Measurements from ENCODE around the gene RNF150. TPM values are rescaled to one million over a fixed set of nuclear protein-coding genes. Genes with fewer than 3 reads are reported as not detected.

The RNF150 gene
- total RNA-seq, 1 donor from 2014 or later = 1.6 TPM

DNA sequence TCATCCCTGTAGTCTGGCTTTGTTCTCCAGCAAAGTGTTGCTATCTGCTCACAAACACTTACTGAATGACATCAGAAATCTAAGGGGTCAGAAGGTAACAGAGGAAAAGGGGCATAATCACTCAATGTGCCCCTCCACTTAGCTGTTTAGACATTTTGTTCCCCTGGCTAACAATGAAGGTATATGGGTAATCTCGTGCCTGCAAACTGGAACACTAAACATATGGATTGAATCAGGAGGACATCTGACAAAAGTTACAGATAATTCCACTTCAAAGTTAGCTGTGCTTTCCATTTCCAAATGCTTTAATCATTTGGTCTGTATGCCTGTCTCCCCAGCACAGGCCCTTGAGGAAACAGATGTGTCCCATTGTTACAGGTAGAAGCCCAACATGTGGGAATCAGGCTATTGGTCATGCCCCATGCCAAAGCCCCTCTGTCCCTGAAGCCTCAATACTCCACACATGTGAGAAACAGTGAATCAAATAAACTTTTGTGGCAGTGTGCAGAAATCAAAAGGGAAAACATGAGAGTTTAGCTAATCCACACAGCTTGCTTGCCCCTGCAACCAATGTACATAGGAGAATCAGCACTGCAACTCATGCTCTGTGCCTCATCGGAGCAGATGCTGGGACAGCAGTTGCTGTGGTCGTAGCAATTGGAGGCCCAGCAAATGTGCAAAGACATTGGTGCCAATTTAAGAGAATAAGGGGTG lies 111.7 kb downstream of the RNF150 start:
- no peak for ATAC-seq

DNA sequence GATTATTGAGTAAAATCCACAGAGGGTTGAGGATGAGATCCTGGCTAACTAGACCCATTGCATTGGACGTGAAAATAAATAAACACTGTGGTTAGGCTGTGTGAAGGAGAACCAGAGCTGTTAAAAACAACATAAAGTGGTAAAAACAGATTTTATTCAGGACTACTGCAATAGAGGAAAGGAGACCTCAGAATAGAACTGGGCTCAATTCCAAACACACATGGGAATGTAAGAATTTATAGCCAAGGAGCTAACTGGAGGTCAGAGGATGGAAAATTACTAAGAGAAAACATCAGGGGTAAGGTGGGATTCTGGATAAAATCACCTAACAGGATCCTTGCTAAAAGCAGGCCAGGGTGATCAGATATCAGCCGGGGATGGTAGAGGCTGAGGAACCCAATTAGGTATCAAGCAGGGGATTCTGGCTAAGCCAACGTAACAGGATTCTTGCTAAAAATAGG lies 112.4 kb downstream of the RNF150 start:
- no peak for ATAC-seq

DNA sequence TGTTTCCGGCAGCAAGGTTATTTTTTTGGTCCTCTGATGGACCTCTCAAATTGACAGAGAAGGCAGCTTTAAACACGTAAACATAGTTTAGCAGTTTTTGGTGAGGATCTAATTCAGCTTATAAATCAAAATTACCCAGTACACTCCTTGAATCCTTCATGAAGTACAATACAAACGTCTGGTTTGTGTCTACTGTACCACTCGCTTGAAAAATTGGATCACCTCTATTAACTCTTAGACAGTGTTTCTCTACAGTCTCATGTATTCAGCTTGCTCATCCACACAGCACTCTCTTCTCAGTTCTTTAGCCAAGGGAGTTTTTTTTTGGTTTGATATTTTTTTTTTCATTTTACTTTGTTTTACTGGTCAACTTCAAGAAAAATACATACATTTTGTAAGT lies 113.5 kb downstream of the RNF150 start:
- ATAC-seq = no peak

DNA sequence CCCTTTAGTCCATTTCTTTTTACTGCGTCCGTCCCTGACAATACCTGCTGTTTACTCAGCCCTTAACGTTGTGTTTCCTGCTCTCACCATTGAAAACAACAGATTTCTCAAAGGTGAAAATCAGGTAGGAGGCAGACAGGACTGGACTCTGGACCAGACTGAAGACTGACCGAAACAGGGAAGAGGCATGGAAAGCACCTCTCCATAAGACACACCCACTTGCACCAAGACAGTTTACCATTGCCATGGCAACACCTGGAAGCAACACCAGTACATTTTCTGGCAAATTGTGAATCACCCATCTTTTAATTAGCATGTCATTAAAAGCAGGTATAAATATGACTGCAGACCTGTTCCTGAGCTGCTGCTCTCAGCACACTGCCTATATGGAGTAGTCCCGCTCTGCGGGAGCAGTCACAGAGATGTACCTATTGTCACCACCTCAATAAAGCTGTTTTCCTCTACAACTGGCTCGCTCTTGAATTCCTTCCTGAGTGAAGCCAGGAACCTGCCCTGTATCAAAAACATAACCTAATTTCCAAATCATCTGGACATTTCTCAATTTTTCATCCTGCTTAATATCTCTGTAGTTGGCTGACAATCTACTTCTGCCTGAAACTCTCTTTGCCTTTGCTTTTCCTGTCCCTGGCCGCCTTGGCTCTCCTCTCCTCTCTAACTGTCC lies 117.0 kb downstream of the RNF150 start:
- ATAC-seq = no peak

DNA sequence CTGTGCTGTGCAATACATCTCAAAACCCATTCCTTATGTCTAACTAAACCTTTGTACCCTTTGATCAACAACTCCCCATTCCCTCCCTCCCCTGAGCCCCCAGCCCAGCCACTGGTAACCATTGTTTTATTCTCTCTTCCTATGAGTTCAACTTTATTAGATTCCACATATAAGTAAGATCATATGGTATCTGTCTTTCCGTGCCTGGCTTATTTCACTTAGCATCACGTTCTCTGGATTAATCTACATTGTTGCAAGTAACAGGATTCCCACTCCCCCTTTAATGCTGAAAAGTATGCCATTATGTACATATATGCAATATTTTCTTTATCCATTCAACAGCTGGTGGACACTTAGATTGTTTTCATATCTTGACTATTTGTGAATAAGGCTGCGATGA lies 119.4 kb downstream of the RNF150 start:
- ATAC-seq = no peak

DNA sequence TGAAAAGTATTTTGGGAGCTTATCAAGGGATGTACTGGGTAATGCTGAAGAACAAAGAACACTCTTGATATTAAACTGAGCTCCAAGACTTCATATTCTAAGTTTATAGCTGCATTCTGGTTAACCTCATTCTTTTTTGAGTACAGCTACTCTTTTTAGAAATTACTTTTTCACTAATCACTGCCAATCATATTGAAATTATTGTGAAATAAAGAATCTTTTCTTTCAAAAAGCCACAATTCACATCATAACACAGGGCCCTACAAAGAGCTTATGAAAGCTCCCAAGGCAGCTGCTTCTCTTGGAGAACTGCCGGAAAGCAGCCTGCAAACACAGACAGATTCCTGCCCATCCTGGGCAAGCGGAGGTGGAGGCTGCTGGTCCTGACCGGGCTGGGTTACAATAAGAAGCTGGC lies 121.4 kb downstream of the RNF150 start:
- no peak for ATAC-seq

DNA sequence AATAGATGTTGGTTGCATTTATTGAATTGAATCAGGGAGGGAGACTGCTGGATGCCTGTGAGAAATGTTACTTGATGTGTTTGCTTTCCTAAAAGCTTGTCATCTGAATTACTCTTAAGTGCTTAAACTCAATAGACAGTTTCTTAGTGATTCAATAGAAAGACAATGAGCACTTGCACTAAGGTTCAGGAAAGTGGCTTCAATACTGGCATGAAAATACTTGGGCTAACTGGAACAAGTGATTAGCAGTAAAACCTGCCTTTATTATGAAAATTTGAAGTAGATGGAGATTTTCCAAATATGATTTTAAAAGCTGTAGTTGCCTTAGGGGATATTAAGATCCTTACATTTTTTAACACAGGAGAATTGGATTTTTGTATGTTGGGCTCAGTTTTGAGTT lies 123.3 kb downstream of the RNF150 start:
- ATAC-seq = no peak

DNA sequence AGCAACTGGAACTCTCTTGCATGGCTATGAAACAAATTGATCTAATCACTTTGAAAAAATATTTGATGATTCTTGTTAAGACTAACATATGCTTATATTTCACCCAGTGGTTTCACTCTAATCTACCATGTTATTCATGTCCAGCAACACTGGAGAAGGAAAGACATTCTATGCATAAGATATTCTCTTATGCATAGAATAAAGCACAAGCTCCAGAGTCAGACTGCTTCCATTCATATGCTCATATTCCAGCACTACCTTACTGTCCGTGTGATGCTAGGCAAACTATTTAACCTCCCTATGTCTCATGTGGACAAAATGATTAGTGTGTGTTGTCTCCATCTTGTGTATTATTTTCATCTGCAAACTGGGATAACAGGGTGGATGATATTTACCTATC lies 124.1 kb downstream of the RNF150 start:
- no peak for ATAC-seq

DNA sequence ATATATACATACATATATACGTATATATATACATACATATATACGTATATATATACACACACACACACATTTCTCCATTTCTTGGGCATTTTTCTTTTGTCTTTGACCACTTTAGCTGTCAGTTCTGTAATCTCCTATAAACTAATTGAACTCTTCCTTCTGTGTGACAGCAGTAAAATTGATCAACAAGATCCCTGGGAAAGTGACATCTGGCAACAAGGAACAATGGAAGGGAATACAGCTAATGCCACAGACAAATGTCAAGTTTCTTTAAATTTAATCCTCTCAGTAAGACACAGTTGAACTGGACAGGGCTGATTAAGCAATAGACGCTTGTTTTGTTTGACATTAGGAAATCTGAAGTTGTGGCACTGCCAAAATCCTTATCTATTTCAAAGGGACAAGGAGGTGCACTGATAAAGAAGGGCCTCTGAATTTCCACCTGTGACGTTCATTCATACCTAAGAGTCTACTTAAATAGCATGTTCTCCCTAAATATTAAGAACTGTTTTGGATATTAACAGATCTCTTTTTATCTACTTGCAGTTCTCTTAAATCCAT lies 126.9 kb downstream of the RNF150 start:
- no peak for ATAC-seq

DNA sequence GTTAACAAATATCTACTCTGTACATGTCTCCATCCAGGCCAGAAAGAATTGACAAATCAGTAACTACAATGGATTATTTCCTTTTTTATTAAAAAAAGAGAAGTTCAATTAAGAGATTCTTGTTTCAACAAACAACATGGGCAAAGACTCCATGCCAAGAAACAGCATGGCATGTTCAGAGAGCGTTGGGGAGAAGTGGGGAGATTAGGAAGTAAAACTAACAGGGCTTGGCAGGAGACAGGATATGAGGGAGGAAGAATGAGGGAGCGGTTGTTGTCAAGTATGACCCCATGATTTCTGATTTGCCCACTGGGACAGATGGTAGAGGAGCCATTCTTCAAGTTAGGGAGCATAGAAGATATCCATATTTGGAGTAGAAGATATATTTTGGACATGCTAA lies 128.4 kb downstream of the RNF150 start:
- ATAC-seq = no peak

DNA sequence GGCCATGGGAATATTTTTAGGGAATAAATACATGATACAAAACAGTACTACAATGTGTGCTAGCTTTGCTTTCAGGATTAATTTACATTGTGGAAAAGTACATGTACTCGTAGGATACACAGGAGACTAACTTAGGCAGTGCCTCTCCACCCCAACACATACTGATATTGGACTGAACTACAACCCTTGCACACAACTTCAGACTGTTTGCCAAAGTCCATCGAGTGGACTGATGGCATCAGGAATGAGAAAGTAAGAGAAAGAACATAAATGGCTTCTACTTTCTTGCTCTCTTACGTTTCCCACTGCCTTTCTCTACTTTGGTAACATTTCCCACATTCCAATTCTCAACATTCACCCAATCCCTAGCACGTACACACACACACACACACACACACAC lies 130.1 kb downstream of the RNF150 start:
- ATAC-seq = no peak

DNA sequence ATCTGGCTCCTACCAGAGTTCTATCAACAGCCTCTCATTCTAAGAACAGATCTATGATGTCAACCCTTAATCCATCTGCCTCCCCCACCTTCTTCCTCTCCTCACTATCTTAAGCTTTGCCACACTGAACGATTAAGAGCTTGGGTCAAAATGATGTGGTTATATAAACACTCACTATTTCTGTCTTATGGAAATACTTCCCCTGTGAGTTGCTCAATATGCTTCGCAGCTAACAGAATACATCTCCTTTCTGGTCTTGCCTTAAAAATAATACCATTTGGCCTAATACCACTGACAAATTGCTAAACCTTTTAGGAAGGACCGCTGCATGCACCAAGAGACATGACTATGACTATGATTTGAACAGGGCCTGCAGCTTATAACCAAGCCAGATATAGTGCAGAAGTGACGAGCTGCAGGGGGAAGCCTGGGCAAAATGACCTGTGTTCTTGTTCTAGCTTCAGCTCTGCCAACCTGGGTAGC lies 130.9 kb downstream of the RNF150 start:
- no peak for ATAC-seq

DNA sequence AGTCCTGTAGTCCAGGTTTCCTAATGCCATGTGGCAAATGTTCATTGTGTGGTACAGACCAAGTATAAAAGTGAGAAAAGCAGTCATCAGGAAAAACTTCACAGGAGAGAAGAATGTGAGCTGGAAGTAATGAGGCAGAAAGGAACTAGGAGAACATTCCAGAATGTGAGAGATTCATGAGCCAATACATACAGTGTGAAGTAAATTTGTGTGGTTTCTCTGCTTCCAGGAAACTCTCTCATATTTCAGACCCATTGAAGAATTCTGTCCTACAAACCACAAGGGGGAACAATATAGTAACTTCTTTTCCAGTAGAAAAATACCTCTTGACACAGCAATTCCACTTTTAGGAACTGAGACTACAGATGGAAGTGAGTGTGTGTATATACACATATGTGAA lies 136.5 kb downstream of the RNF150 start:
- no peak for ATAC-seq

DNA sequence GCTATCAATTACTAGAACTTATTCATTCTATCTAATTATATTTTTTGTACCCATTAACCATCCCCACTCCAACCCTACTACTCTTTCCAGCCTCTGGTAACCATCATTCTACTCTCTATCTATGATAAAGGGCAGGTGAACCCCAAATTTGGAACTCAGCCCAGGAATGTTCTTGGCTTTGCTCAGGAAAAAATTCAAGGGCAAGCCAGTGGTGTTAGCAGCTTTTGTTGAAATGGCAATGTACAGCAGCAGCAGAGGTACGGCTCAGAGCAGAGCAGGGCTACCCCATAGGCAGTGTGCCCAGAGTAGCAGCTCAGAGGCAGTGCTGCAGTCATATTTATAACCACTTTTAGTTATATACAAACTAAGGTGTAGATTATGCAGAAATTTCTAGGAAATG lies 138.2 kb downstream of the RNF150 start:
- ATAC-seq = no peak

DNA sequence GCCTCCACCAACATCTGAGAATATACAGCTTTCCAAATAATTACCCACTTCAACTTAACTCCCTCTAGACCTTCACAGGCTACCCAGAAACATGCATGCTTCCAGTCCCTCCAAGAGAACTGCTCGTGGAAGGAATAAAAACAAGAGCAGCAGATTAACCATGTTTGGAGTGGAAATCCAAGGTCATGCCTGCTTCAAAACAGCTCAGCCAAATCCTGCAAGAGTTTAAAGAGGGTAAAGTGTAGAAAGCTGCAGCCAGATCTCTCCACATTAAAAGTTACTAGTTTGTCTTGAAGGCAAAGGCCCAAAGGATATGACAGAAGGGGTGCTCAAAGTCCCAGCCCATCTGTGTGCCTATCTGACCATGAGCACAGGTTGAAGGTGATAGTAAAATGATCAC lies 139.3 kb downstream of the RNF150 start:
- no peak for ATAC-seq

DNA sequence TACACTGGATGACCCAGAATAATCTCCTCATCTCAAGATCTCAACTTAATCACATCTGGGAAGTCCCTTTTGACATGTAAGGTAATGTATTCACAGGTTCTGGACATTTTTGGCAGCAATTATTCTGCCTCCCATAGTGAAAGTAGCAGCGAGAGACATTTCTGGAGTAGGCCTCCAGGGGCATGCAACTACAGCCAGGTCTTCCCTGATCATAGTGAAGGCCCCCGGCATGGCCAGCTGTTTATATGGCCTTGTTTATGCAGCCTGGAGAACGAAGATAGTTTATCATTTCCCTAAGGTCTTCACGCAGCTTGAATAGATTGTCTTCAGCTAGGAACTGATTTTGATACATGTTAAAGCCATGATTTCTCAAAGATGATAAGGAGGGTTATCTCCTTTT lies 139.9 kb downstream of the RNF150 start:
- no peak for ATAC-seq

DNA sequence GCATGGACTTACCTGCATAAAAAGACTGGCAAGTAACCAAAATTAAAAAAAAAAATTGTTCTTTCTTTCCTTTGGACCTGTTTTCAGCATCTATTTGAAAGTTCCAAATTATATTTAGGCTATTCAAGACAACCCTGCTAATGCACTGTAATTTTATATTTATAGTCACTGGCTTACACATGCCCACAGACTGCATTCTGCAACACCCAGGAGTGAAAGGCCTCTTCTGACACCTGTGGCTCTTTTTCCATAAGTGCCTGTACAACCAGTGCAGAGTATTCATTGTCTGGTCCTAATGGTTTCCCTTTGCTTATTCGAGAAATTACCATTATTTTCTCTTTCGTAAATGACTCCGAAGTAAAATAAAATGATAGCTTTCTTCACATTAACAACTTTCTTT lies 143.3 kb downstream of the RNF150 start:
- no peak for ATAC-seq

DNA sequence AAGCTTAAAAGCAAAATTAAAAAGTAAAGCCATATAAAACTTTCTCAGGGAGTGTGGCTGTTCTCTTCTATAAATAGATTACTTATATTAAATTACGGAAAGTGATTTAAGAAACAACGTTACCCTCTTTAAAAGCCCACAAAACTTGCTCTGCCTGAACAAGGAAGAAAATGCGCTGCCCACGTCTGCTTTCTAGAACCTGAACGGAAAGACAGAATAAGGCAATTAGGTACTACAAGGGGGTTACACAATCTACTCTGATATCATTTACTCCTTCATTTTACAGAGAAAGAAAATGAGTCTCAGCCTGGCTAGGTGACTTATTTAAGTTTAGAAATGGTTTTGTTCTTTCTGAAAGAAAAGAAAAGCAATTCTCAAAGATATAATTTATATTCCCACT lies 147.2 kb downstream of the RNF150 start:
- no peak for ATAC-seq

DNA sequence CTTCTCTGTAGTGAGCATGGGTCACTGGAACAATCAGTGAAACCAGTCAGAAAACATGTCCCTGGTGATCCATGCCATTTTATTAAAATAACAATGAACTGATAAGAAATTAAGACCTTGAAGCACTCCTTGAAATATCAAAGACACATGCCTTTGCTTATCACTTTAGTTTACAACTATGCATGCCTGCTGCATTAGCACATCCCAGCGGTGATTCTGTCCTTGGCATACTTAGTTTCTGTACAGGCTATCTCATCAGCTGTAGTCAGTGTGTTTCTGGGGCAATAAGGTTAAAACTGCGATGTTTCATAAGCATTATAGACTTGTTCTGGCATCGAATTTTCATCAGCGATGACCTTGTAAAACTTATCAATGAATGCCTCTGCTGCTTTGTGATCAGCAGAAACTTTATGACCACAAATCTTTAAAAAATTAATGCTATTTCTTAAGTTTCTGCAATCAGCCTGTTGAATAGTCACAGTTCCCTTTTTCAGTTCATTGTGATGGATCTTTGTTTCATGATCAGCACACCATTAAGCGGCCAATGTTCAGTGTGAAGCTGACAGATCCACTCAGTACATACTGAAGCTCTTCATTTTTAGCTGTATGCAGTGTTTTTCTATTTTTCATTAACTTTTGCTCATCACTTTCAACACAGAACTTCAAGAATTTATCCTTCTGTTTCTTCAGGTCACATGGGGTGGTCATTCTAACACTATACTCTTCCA lies 150.5 kb downstream of the RNF150 start:
- ATAC-seq = no peak

DNA sequence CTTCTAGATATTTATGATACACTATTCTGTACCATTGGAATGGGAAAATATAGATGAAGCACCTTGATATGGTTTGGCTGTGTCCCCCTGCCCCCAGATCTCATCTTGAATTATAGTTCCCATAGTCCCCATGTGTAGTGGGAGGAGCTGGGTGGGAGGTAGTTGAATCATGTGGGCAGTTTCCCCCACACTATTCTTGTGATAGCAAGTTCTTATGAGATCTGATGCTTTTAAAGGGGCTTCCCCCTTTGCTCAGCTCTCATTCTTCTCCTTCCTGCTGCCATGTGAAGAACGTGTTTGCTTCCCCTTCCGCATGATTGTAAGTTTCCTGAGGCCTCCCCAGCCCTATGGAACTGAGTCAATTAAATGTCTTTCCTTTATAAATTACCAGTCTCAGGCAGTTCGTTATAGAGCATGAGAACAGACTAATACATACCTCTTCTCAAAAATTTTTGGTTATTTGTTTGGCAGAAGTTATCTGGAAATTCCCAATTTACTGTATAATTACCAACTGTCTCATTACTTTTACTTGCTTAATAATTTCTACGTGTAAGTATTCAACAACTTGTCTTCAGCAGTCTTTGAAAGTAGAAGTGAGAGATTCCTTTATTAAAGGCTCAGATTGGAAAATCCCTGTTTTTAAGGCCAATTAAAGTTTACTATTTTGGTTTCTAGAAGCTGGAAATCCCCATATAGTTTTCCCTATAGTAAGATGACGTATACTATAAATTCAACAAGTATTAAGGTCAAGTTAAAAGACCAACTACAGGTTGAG lies 152.7 kb downstream of the RNF150 start:
- ATAC-seq = no peak

DNA sequence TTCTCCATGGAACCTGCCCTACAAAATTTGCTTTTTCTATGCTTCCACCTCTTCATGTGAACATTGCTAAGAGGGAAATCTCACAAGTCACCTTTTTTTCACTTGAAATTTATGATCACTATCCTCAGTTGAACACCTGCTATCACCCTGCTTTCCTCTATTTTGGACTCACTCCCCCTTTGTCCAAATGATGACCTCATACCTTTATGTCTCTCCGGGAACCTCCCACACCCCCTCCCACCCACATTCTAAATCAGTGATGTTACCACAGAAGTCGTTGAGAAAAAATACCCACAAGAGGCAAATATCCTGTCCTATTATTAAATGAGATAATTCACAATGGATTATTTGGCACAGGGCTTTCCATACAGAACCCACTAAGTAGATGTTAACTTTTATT lies 156.5 kb downstream of the RNF150 start:
- no peak for ATAC-seq

DNA sequence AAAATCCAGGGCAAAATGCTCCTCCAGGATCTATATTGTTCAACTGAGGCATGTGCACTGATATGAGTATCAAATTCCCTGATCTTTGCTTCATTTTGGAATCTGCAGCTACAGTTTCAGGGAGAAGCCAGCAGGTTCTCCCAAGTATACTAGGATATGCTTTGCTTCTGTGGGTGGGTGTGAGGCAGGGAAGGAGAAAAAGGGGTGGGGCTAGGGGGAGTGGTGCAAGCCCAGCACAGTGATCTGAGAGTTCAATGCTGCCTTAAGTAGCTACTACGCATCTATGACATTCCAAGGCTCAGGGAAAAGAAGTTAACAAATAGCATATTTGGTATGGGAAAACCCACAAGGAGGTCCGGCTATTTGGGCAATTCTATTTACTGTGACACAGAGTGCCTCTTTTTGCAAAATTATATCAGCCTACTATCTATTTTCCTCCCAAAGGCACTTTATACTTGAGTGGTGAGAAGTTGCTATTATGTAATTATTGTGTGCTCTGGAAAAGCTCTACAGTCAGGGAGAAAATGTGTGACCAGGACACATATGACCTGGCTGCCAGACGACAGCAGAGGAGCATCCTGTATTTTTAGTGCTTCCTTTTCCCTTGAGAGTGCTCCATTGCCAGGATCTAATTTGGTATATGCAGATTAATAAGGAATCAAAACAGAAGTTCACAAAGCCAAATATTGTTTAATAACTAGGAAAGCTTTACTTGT lies 162.0 kb downstream of the RNF150 start:
- ATAC-seq = no peak
